Spleen (tissue), 11 donors: ENCODE results near the gene ADCY2. TPM values are rescaled to one million over a fixed set of nuclear protein-coding genes. Genes with fewer than 3 reads are reported as not detected.
A peak's percentile ranks its signal among the peaks of the same experiment; 100 is the strongest.

Experiments used
- DNase-seq: peaks from one replicate; pipeline ENCODE4 v3.0.0-alpha.2; 2020
- H3K27ac ChIP-seq, 8 donors: fragments of 200-600 bp; sonication (generic) in 7 of 8; 1 replicate in 4 of 8; 2 replicates in 4 of 8; pipeline versions ENCODE4 v1.5.0 to v1.8.0; 2016 to 2021; ENCODE audit warnings: inconsistent platforms in 4 of 8, mild to moderate bottlenecking in 4 of 8, moderate library complexity in 1 of 8
- H3K27me3 ChIP-seq, 7 donors: fragments of 200-600 bp; sonication (generic) in 6 of 7; replicated peaks in 1 of 7; 1 replicate in 4 of 7; 2 replicates in 3 of 7; pipeline versions ENCODE4 v1.5.0 to v1.8.0; 2016 to 2021; ENCODE audit warnings: inconsistent platforms in 3 of 7, mild to moderate bottlenecking in 1 of 7
- H3K36me3 ChIP-seq, 6 donors: fragments of 200-600 bp; sonication (generic) in 5 of 6; 1 replicate in 4 of 6; 2 replicates in 2 of 6; pipeline versions ENCODE4 v1.5.0 to v1.8.0; 2016 to 2021; ENCODE audit warnings: inconsistent platforms in 2 of 6
- H3K4me1 ChIP-seq, 6 donors: fragments of 200-600 bp; sonication (generic) in 5 of 6; 1 replicate in 3 of 6; 2 replicates in 3 of 6; pipeline versions ENCODE4 v1.5.0 to v1.8.0; 2016 to 2021; ENCODE audit warnings: inconsistent platforms in 3 of 6
- H3K4me3 ChIP-seq, 8 donors: fragments of 200-600 bp; sonication (generic) in 7 of 8; 1 replicate in 4 of 8; 2 replicates in 4 of 8; pipeline versions ENCODE4 v1.5.0 to v1.8.0; 2016 to 2021; ENCODE audit warnings: inconsistent platforms in 4 of 8, mild to moderate bottlenecking in 4 of 8, moderate library complexity in 2 of 8
- H3K9me3 ChIP-seq, 8 donors: fragments of 200-600 bp; sonication (generic) in 7 of 8; 1 replicate in 4 of 8; 2 replicates in 4 of 8; pipeline versions ENCODE4 v1.5.0 to v1.8.0; 2016 to 2021; ENCODE audit warnings: inconsistent platforms in 4 of 8
- POLR2A ChIP-seq, 3 donors: fragments of 450-650 bp; IDR thresholded peaks; one replicate each; pipeline ENCODE4 v1.5.1; 2017; ENCODE audit warnings: antibody characterized with exemption in 3 of 3, mild to moderate bottlenecking in 1 of 3
- POLR2AphosphoS5 ChIP-seq, 3 donors: sonication (generic); formaldehyde crosslinking; IDR thresholded peaks; one replicate each; pipeline ENCODE4 v1.5.1; 2017; ENCODE audit warnings: antibody characterized with exemption in 3 of 3
- WGBS, 5 donors: extraction: QIAGEN DNeasy Blood & Tissue Kit in 3 of 5; methylation state at CpG; one replicate each; pipeline versions ENCODE4 v1.1.5 to v1.1.7; 2013 to 2018; 5-methylcytosine and 5-hydroxymethylcytosine counted together
- intact Hi-C: fragments of 100-400 bp; cut with DNase I; formaldehyde crosslinking; loops from one replicate; pipeline ENCODE4 v1.15.0; 2023; ENCODE audit warnings: low total_unique reads
- polyA plus RNA-seq, 3 donors: library from polyadenylated mRNA; stranded (reverse); fragments of 200-250 nt; gene quantifications; one replicate each; pipeline ENCODE4 v1.2.1, GENCODE V29; 2013
- total RNA-seq, 7 donors: library from RNA; depleted of rRNA in 3 of 7; stranded (reverse); fragments of >200 nt in 3 of 7; fragmentation: NEBNext Ultra II Directional in 4 of 7; extraction: Animal tissue kit (Norgen Biotek cat#: 25700) in 4 of 7; gene quantifications; one replicate each; pipeline versions ENCODE4 v1.1.0 to v1.2.1, GENCODE V29; 2016 to 2021
- TF ChIP-seq, protein P1 (sequence below), 11 experiments: fragments of 200-600 bp in 7 of 11; fragments of 450-650 bp in 4 of 11; sonication (generic) in 4 of 11; IDR thresholded peaks in 8 of 11; conservative IDR thresholded peaks in 3 of 11; 1 replicate in 7 of 11; 2 replicates in 4 of 11; pipeline versions ENCODE4 v1.4.0 to v1.8.0; 2016 to 2021; ENCODE audit warnings: antibody characterized with exemption in 11 of 11, inconsistent platforms in 4 of 11, mild to moderate bottlenecking in 1 of 11
- donor health status: healthy with polysubstance abuse.
- donor health status: DM: no; HTN: no; CAD: no; lungs with moderate emphysema.
- donor health status: DM: no; HTN: no; CAD: no.
- donor health status: Bipolar disorder and iron deficiency.
- donor health status: healthy.
- donor health status: DM: no; HTN: no; CAD: no.
- donor health status: DM: yes; HTN: yes; CAD: no.

The ADCY2 gene
- total and polyA plus RNA-seq, 10 donors, result 0.02 to 1.5 (median 0.18) TPM

DNA sequence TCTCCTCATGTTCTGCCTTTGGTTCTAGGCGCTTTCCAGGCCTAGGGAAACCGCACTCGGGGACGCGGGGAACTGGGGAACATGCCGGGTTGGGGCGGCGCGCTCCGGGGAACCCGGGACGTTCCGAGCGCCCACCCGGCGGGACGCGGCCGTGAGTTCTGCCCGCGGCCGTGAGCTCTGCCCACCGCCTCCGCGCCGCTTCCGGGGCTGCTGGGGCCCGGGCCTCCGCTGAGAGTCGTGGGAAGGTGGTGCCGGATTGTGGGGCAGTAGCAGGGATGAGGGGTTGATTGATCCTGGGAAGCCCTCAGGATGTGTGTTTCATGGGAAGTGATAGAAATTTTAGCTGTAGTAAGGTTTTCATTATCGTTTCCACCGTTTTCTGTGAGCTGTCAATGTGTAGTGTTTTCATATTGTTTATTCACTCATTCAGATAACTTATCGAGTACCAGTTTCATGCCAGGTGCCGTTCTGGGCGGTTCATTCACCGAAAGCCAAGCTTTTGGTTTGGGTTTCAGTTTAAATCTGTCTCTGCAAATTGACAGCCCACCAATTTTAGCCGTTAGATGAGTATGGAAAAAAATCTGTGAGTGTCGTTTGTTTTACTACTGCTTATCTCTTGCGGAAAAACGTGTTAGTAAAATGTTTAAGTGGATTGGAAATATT lies 473.7 kb downstream of the ADCY2 start:
- Histone ChIP-seq H3K36me3 (peaks cover 0 to 36% (median 0%) of the 10 kb centered on the region in 6 donors), H3K4me3 (peak overlapping the region; percentile 92 to 99 (median 96)), H3K27me3 (no peaks in the 10 kb centered on the region), H3K27ac (peak overlapping the region; percentile 71 to 91 (median 90)), H3K4me1 (peaks cover 24 to 85% (median 61%) of the 10 kb centered on the region in 6 donors), H3K9me3 (no peaks in the 10 kb centered on the region)
- no peak for DNase-seq
- WGBS, 5 donors, result 1 to 3% (median 1%) methylated on average over 40 to 41 of the region's 41 CpGs
- no peak for TF ChIP-seq POLR2AphosphoS5 (IDR thresholded peaks at IDR 0.05)
- TF ChIP-seq, protein P1, sequence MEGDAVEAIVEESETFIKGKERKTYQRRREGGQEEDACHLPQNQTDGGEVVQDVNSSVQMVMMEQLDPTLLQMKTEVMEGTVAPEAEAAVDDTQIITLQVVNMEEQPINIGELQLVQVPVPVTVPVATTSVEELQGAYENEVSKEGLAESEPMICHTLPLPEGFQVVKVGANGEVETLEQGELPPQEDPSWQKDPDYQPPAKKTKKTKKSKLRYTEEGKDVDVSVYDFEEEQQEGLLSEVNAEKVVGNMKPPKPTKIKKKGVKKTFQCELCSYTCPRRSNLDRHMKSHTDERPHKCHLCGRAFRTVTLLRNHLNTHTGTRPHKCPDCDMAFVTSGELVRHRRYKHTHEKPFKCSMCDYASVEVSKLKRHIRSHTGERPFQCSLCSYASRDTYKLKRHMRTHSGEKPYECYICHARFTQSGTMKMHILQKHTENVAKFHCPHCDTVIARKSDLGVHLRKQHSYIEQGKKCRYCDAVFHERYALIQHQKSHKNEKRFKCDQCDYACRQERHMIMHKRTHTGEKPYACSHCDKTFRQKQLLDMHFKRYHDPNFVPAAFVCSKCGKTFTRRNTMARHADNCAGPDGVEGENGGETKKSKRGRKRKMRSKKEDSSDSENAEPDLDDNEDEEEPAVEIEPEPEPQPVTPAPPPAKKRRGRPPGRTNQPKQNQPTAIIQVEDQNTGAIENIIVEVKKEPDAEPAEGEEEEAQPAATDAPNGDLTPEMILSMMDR (IDR thresholded peaks at IDR 0.05 in 8 of 11, conservative IDR thresholded peaks at IDR 0.05 in 3 of 11), result no peak
- no peak for TF ChIP-seq POLR2A (IDR thresholded peaks at IDR 0.05)
- intact Hi-C loops, result no loop called here

DNA sequence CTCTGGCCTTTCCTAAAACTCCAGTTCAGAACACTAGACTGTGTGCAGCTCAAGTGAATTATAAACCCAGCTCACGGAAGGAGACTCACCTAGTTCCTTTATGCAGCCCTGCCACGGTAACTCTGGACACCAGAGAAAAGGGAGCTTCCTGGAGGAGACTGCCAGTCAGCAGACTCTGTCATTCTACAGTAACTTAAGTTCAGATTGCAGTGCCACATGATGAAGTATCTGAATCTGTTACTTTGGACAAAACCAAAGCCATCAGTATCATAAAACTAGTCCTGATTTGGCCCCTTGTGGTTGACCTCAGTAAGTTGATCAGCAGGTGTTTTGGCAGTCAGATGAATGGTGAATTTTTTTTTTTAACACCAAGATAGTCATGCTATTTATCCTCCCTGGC lies 475.7 kb downstream of the ADCY2 start:
- Histone ChIP-seq H3K36me3 (peaks cover 2 to 45% (median 15%) of the 10 kb centered on the region in 6 donors), H3K27me3 (no peaks in the 10 kb centered on the region), H3K4me3 (no peak overlapping the region), H3K9me3 (no peaks in the 10 kb centered on the region), H3K27ac (peak overlapping the region in 1 of 8 donors; percentile 16), H3K4me1 (peaks cover 18 to 72% (median 51%) of the 10 kb centered on the region in 6 donors)
- TF ChIP-seq POLR2A (IDR thresholded peaks at IDR 0.05) (no peak), POLR2AphosphoS5 (IDR thresholded peaks at IDR 0.05) (no peak)
- TF ChIP-seq, protein P1 (IDR thresholded peaks at IDR 0.05 in 8 of 11, conservative IDR thresholded peaks at IDR 0.05 in 3 of 11), result no peak
- WGBS, 5 donors, result 63 to 84% (median 69%) methylated on average over 2 of the region's 2 CpGs
- intact Hi-C loops, result no loop called here
- no peak for DNase-seq

DNA sequence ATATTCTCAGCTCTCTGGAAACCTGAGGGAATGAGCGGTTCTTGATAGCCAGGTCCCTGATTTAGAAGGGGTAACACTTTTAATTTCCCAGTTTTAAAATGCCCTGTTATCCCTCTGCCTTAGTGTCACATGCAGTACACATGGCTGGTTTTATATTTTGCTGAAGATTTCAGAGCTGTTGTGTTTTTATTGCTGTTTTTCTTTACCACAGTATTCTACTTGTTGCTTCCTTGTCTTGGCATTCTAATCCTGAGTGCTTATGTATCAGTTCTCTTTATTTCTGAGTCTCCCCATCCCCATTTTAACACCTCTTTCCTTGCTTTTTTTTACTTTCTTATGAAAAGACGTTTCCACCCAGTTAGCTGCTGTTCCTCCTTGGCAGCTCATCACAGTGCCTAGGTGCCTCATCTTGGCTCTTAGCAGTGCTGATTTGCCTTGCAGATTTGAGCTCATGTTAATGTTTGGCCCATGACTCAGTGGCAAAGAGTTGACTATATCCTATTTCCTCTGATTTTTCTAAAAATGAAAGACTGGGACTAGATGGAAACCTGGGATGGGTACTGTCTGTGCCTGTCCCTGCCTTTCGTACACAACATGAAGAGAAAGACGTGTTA lies 476.7 kb downstream of the ADCY2 start:
- intact Hi-C loops, result no loop called here
- H3K27ac ChIP-seq, result peak overlapping the region in 4 of 8 donors; percentile 5 to 41 (median 28)
- TF ChIP-seq POLR2A (IDR thresholded peaks at IDR 0.05) (no peak), POLR2AphosphoS5 (IDR thresholded peaks at IDR 0.05) (no peak)
- TF ChIP-seq, protein P1 (IDR thresholded peaks at IDR 0.05 in 8 of 11, conservative IDR thresholded peaks at IDR 0.05 in 3 of 11), result no peak
- no peaks in the 10 kb centered on the region for H3K9me3 ChIP-seq
- WGBS, 5 donors, result 67 to 84% (median 80%) methylated on average over 4 of the region's 4 CpGs
- H3K27me3 ChIP-seq, result no peaks in the 10 kb centered on the region
- H3K36me3 ChIP-seq, result peaks cover 2 to 55% (median 21%) of the 10 kb centered on the region in 6 donors
- peaks cover 18 to 71% (median 43%) of the 10 kb centered on the region in 6 donors for H3K4me1 ChIP-seq
- H3K4me3 ChIP-seq, result no peak overlapping the region
- no peak for DNase-seq

DNA sequence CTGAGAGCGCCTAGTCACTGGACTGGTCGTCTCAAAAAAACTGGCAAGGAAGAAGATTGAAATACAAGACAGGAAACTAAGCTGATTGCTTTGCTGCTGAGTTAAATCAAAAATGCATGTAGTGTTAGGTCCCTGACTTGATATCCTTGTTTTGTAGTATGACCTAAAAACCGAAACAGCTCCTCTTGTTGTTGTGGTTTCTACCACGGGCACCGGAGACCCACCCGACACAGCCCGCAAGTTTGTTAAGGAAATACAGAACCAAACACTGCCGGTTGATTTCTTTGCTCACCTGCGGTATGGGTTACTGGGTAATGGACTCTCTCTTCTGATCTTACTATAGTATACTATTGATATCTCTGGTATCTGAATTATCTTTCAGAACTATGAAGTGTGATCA lies 477.3 kb downstream of the ADCY2 start:
- Histone ChIP-seq H3K27me3 (no peaks in the 10 kb centered on the region), H3K36me3 (peaks cover 2 to 61% (median 26%) of the 10 kb centered on the region in 6 donors), H3K9me3 (no peaks in the 10 kb centered on the region), H3K4me1 (peaks cover 15 to 71% (median 40%) of the 10 kb centered on the region in 6 donors), H3K4me3 (no peak overlapping the region), H3K27ac (peak overlapping the region in 4 of 8 donors; percentile 5 to 41 (median 28))
- intact Hi-C loops, result no loop called here
- no peak for TF ChIP-seq POLR2A (IDR thresholded peaks at IDR 0.05)
- TF ChIP-seq, protein P1 (IDR thresholded peaks at IDR 0.05 in 8 of 11, conservative IDR thresholded peaks at IDR 0.05 in 3 of 11), result no peak
- TF ChIP-seq POLR2AphosphoS5 (IDR thresholded peaks at IDR 0.05), result no peak
- WGBS, 5 donors, result 64 to 79% (median 71%) methylated on average over 9 of the region's 9 CpGs
- no peak for DNase-seq
